ENCODE data around the gene FARSA. TPM values are rescaled to one million over a fixed set of nuclear protein-coding genes. Genes with fewer than 3 reads are reported as not detected.

FARSA gene
- total and polyA plus RNA-seq, 2 of the 8 experiments (the other 6 are each of a cell fraction or from before 2014, with no cell fraction given), result 61.0 to 103 TPM

DNA sequence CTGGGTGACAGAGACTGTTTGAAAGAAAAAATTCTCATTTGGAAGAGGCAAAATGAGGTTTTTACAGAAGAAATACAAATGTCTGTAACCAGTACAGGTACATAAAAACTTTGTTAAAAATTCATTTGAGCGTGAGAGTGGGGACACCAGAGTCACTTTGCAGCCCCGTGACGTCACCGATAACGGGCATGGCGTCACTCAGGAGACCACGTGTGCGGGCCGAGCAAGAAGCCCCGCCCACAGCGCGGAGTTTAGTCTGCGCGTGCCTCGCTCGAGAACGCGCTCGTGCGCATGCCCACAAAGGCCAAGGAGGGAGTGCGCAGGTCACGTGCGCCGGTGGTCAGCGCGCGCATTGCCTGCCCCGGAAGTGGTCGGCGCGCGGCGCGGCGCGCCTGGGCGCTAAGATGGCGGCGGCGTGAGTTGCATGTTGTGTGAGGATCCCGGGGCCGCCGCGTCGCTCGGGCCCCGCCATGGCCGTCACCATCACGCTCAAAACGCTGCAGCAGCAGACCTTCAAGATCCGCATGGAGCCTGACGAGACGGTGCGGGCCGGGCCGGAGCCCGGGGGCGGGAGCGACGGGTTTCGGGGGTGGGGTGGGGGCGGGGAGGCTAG lies 12.1 kb upstream of the FARSA start, which contains the start of gene RAD23A (continued):
- TF ChIP-seq SAP30 (IDR thresholded peaks at IDR 0.05; ENCODE audit: insufficient read depth, insufficient replicate concordance, low read length), result no peak
- 0 out of 2 replicates have a peak, but pooled peaks have one; percentile 28 for TF ChIP-seq KDM5A (IDR thresholded peaks at IDR 0.05; ENCODE audit: low read length)
- TF ChIP-seq, protein P1, sequence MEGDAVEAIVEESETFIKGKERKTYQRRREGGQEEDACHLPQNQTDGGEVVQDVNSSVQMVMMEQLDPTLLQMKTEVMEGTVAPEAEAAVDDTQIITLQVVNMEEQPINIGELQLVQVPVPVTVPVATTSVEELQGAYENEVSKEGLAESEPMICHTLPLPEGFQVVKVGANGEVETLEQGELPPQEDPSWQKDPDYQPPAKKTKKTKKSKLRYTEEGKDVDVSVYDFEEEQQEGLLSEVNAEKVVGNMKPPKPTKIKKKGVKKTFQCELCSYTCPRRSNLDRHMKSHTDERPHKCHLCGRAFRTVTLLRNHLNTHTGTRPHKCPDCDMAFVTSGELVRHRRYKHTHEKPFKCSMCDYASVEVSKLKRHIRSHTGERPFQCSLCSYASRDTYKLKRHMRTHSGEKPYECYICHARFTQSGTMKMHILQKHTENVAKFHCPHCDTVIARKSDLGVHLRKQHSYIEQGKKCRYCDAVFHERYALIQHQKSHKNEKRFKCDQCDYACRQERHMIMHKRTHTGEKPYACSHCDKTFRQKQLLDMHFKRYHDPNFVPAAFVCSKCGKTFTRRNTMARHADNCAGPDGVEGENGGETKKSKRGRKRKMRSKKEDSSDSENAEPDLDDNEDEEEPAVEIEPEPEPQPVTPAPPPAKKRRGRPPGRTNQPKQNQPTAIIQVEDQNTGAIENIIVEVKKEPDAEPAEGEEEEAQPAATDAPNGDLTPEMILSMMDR (IDR thresholded peaks at IDR 0.05; ENCODE audit: control extremely low read depth in 1 of 3, insufficient read depth in 1 of 3, low read depth in 1 of 3, low read length in 3 of 3), result peak in 1 of 3 experiments; percentile 2; a peak in 1 of 4 replicates
- no peak for TF ChIP-seq SIRT6 (IDR thresholded peaks at IDR 0.05; ENCODE audit: low read length)
- no peak for TF ChIP-seq ASH2L (IDR thresholded peaks at IDR 0.05; ENCODE audit: low read length)
- TF ChIP-seq BRCA1 (IDR thresholded peaks at IDR 0.05; ENCODE audit: low read depth, low read length), result peak; percentile 44; the same call in 1 of the 2 replicates
- no peak for TF ChIP-seq BACH1 (IDR thresholded peaks at IDR 0.05; ENCODE audit: low read length)
- no peak for TF ChIP-seq KDM4A (IDR thresholded peaks at IDR 0.05; ENCODE audit: low read depth, low read length, severe bottlenecking)
- TF ChIP-seq RBBP5 (IDR thresholded peaks at IDR 0.05; ENCODE audit: borderline replicate concordance, low read depth, low read length), result peak; percentile 64; the same call in 1 of the 2 replicates
- 0 out of 2 replicates have a peak, but pooled peaks have one; percentile 7 for TF ChIP-seq SRF (IDR thresholded peaks at IDR 0.05; ENCODE audit: low read depth, low read length)
- peak; percentile 96 for TF ChIP-seq PHF8 (conservative IDR thresholded peaks at IDR 0.05; ENCODE audit: low read depth, low read length)
- TF ChIP-seq GTF2F1 (IDR thresholded peaks at IDR 0.05; ENCODE audit: borderline replicate concordance, low read depth, low read length), result peak; percentile 80; the same call in 1 of the 2 replicates
- TF ChIP-seq POLR2AphosphoS5 (IDR thresholded peaks at IDR 0.05; ENCODE audit: low read depth, low read length), result peak; percentile 99
- TF ChIP-seq, protein P2, sequence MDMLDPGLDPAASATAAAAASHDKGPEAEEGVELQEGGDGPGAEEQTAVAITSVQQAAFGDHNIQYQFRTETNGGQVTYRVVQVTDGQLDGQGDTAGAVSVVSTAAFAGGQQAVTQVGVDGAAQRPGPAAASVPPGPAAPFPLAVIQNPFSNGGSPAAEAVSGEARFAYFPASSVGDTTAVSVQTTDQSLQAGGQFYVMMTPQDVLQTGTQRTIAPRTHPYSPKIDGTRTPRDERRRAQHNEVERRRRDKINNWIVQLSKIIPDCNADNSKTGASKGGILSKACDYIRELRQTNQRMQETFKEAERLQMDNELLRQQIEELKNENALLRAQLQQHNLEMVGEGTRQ (IDR thresholded peaks at IDR 0.05; ENCODE audit: low read length), result peak; percentile 98
- TF ChIP-seq SUZ12 (IDR thresholded peaks at IDR 0.05; ENCODE audit: low read length), result no peak
- peak; percentile 99 for TF ChIP-seq CREB1 (IDR thresholded peaks at IDR 0.05)
- no peak for TF ChIP-seq NANOG (IDR thresholded peaks at IDR 0.05; ENCODE audit: insufficient read depth, low read depth, low read length, poor library complexity, severe bottlenecking)
- 0 out of 2 replicates have a peak, but pooled peaks have one; percentile 19 for TF ChIP-seq TCF12 (IDR thresholded peaks at IDR 0.05; ENCODE audit: low read depth, low read length)
- peak; percentile 60; the same call in 1 of the 2 replicates for TF ChIP-seq JUN (IDR thresholded peaks at IDR 0.05; ENCODE audit: low read depth, low read length)
- peak; percentile 75 for TF ChIP-seq TEAD4 (IDR thresholded peaks at IDR 0.05; ENCODE audit: low read depth, low read length)
- peak; percentile 91 for TF ChIP-seq TBP (IDR thresholded peaks at IDR 0.05; ENCODE audit: low read depth, low read length)
